MCF 10A (cell line): ENCODE measurements around the gene PLCD1. TPM values are rescaled to one million over a fixed set of nuclear protein-coding genes. Genes with fewer than 3 reads are reported as not detected.

Experiments used
- BruUV-seq: library from RNA; stranded (reverse); fragments of 400-500 nt; replicated peaks from 2 replicates; lab custom pipeline; 2021; lab: Mats Ljungman, UMichigan
- CTCF ChIA-PET: fragments of 300-600 bp; sonication (Branson Sonifier 250); formaldehyde crosslinking; extraction: SDS; loops from one replicate; lab custom pipeline; 2021; ENCODE audit warnings: antibody characterized with exemption, inconsistent platforms; lab: Yijun Ruan, JAX
- POLR2A ChIA-PET: fragments of 300-600, 350-650 bp; sonication (Branson Sonifier 250); formaldehyde crosslinking; extraction: SDS; loops from one replicate; lab custom pipeline; 2020; ENCODE audit warnings: antibody characterized with exemption, inconsistent platforms; lab: Yijun Ruan, JAX
- DNase-seq: peaks from one replicate; pipeline ENCODE4 v3.0.0-alpha.2; 2018; ENCODE audit not compliant: unreplicated experiment
- H3K27ac Mint-ChIP-seq: one replicate; pipeline ENCODE4 v1.8.0; 2022; ENCODE audit warnings: mild to moderate bottlenecking, low read depth, mixed read lengths; ENCODE audit not compliant: unreplicated experiment
- H3K27me3 Mint-ChIP-seq: one replicate; pipeline ENCODE4 v1.8.0; 2022; ENCODE audit warnings: mixed read lengths; ENCODE audit not compliant: insufficient read depth, unreplicated experiment
- H3K36me3 Mint-ChIP-seq: one replicate; pipeline ENCODE4 v1.8.0; 2022; ENCODE audit warnings: mild to moderate bottlenecking, moderate library complexity, mixed read lengths; ENCODE audit not compliant: insufficient read depth, unreplicated experiment
- H3K4me1 Mint-ChIP-seq: one replicate; pipeline ENCODE4 v1.8.0; 2022; ENCODE audit warnings: mixed read lengths; ENCODE audit not compliant: insufficient read depth, unreplicated experiment
- H3K4me3 Mint-ChIP-seq: one replicate; pipeline ENCODE4 v1.8.0; 2022; ENCODE audit warnings: mild to moderate bottlenecking, moderate library complexity, mixed read lengths; ENCODE audit not compliant: unreplicated experiment
- H3K9me3 Mint-ChIP-seq: one replicate; pipeline ENCODE4 v1.8.0; 2022; ENCODE audit warnings: mixed read lengths; ENCODE audit not compliant: unreplicated experiment
- intact Hi-C: fragments of 100-400 bp; cut with micrococcal nuclease; formaldehyde crosslinking; loops from 2 replicates; pipeline ENCODE4 v1.14.1; 2022
- total RNA-seq: library from RNA; stranded (reverse); gene quantifications from 2 replicates; pipeline ENCODE4 v1.2.3, GENCODE V29; 2022
- TF ChIP-seq, protein P1 (sequence below): fragments of 200-600 bp; IDR thresholded peaks from one replicate; pipeline ENCODE4 v1.8.0; 2022; ENCODE audit warnings: antibody characterized with exemption, mild to moderate bottlenecking; ENCODE audit not compliant: unreplicated experiment

PLCD1 gene
- total RNA-seq, 1 experiment from 2014 or later, result 1.8 TPM

DNA sequence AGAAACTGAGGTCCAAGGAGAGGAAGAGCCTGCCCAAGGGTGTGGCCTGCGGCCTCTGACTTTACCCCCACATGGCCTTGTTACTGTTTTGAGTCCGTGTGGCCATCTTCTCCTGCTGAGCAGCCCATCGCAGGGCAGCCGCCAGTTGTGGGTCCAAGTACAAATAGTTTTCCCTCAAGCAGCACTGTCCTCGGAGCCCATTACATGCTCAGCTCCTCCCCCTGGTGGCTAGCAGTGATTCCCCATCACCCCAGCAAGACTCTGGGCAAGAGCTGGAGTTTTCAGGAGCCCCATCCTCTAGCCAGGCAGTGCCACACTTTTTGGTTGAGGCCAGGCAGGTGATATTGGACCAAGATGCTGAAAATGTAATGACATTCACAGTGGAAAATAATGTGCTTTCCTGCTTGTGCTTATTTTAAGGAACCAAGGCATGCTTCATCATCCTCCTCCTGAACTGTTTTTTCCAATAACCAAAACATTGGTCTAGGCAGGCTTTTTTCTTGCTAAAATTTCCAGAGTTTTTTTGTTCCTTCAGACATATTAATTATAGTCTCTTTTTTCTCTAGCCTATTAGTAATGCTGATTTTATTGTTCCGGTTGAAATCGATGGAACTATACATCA lies 62.1 kb downstream of the PLCD1 start:
- H3K27ac Mint-ChIP-seq, result peak overlapping the region; percentile 57
- BruUV-seq, result no TSS peak

DNA sequence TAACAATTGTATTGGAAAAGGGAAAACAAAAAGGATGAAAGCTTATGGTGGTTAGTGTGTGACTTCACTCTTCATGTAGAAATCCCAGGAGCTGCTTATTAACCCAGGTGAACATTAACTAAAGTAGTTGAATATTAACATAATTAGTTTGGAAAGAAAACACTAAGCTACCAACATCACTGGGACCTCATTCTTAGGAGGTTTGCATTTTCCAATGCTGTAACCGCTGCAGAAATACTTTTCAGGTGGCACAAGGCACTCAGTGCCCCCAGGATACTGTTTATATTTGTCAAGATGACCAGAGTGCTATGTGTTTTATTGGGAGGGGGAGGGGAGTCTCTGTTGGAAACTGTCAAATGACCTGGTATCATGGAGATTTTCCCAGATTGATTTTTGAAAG lies 64.7 kb downstream of the PLCD1 start:
- Mint-ChIP-seq H3K36me3 (peaks cover 28% of the 10 kb centered on the region), H3K27me3 (no peaks in the 10 kb centered on the region), H3K27ac (peak overlapping the region; percentile 32), H3K9me3 (no peaks in the 10 kb centered on the region), H3K4me3 (no peak overlapping the region), H3K4me1 (no peaks in the 10 kb centered on the region)
- ChIA-PET POLR2A (interaction anchor here (0.6 to 1.8 kb wide), 3 partner anchors 18 to 110 kb away, joined by 3 to 7 read pairs (median 3); no protein-coding TSS in a partner anchor), CTCF (interaction anchor here (0.7 to 13.9 kb wide), 6 partner anchors 9 to 154 kb away, joined by 3 to 207 read pairs (median 17); no protein-coding TSS in a partner anchor)
- no TSS peak for BruUV-seq
- TF ChIP-seq, protein P1, sequence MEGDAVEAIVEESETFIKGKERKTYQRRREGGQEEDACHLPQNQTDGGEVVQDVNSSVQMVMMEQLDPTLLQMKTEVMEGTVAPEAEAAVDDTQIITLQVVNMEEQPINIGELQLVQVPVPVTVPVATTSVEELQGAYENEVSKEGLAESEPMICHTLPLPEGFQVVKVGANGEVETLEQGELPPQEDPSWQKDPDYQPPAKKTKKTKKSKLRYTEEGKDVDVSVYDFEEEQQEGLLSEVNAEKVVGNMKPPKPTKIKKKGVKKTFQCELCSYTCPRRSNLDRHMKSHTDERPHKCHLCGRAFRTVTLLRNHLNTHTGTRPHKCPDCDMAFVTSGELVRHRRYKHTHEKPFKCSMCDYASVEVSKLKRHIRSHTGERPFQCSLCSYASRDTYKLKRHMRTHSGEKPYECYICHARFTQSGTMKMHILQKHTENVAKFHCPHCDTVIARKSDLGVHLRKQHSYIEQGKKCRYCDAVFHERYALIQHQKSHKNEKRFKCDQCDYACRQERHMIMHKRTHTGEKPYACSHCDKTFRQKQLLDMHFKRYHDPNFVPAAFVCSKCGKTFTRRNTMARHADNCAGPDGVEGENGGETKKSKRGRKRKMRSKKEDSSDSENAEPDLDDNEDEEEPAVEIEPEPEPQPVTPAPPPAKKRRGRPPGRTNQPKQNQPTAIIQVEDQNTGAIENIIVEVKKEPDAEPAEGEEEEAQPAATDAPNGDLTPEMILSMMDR, result no peak
- intact Hi-C loops, result no loop called here
- DNase-seq, result no peak

More for the DNA sequence above, 62.1 kb downstream of the PLCD1 start:
- POLR2A ChIA-PET, result interaction anchor here (1.0 to 3.3 kb wide), 6 partner anchors 9 to 114 kb away, joined by 3 to 15 read pairs (median 4); no protein-coding TSS in a partner anchor
- CTCF ChIA-PET, result interaction anchor here (0.6 to 13.9 kb wide), 23 partner anchors 9 to 742 kb away, joined by 3 to 207 read pairs (median 5); no protein-coding TSS in a partner anchor
- Mint-ChIP-seq H3K9me3 (no peaks in the 10 kb centered on the region), H3K36me3 (peaks cover 35% of the 10 kb centered on the region), H3K27me3 (no peaks in the 10 kb centered on the region), H3K4me1 (peaks cover 10% of the 10 kb centered on the region), H3K4me3 (no peak overlapping the region)
- TF ChIP-seq, protein P1, result peak; percentile 74
- intact Hi-C loops, result loop anchor here (1.0 kb wide), 1 partner anchor 112 kb away; no protein-coding TSS in a partner anchor
- peak; percentile 71 for DNase-seq

DNA sequence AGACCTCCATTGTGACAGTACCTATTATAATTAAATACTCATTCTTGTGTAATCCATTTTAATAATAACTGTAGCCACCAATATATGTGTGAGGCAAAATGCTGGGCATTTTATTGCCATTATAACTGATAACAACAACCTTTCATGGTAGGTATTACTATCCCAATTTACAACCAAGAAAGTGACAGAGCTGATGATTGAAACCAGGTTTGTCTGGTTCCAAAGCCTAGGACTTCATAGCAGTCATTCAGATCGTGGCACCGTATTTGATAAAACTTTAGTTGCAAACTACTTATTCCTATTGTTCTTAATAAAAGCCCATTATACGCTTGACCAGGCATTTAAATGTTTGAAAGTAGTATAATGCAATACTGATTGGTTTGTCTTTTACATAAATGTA lies 65.3 kb downstream of the PLCD1 start:
- Mint-ChIP-seq H3K27me3 (no peaks in the 10 kb centered on the region), H3K36me3 (peaks cover 24% of the 10 kb centered on the region), H3K4me3 (no peak overlapping the region), H3K4me1 (no peaks in the 10 kb centered on the region), H3K9me3 (no peaks in the 10 kb centered on the region), H3K27ac (no peak overlapping the region)
- ChIA-PET CTCF (interaction anchor here (0.7 to 13.9 kb wide), 5 partner anchors 9 to 168 kb away, joined by 3 to 207 read pairs (median 20); no protein-coding TSS in a partner anchor), POLR2A (no interaction called here)
- no peak for DNase-seq
- TF ChIP-seq, protein P1, result no peak
- no TSS peak for BruUV-seq
- intact Hi-C loops, result no loop called here

DNA sequence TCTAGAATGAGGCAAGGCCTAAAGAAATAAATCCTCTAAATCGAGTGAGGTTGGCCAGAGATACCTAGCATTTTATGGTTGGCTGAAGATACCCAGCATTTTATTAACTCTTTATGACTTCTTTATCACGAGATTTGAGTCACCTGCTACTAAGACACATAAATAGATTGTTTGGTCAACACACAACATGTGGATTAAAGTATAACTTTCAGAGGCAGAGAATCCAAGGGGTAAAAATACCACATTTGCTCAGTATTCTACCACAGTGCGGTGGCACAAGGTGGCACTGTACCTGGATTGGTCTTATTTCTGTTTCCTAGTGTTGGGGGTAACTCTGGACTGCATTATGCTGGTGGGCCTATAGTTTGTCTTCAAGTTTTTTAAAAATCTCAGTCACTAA lies 65.8 kb downstream of the PLCD1 start:
- intact Hi-C loops, result no loop called here
- Mint-ChIP-seq H3K4me3 (no peak overlapping the region), H3K27me3 (no peaks in the 10 kb centered on the region), H3K27ac (no peak overlapping the region), H3K9me3 (no peaks in the 10 kb centered on the region), H3K36me3 (peaks cover 21% of the 10 kb centered on the region), H3K4me1 (no peaks in the 10 kb centered on the region)
- CTCF ChIA-PET, result interaction anchor here (0.6 to 13.9 kb wide), 5 partner anchors 11 to 571 kb away, joined by 3 to 207 read pairs (median 4); no protein-coding TSS in a partner anchor
- TF ChIP-seq, protein P1, result no peak
- DNase-seq, result no peak
- POLR2A ChIA-PET, result no interaction called here
- BruUV-seq, result no TSS peak
